Left lobe of liver (tissue), 2 donors: ENCODE data around the gene PREX1. TPM values are rescaled to one million over a fixed set of nuclear protein-coding genes. Genes with fewer than 3 reads are reported as not detected.

Source experiments
- ATAC-seq: fragments of 200-7000 bp; cut with Tn5 transposase; one replicate; pipeline ENCODE4 v1.9.1; 2020; ENCODE audit warnings: mild to moderate bottlenecking, moderate library complexity
- DNase-seq: peaks from one replicate; pipeline ENCODE4 v3.0.0-alpha.2; 2020; ENCODE audit warnings: low spot score
- total RNA-seq: library from RNA; stranded (reverse); gene quantifications from one replicate; pipeline ENCODE4 v1.2.1, GENCODE V29; 2021
- donor health status: DM: no; HTN: no; CAD: no; lungs with moderate emphysema.
- donor health status: DM: no; HTN: yes; CAD: no.

Gene PREX1
- total RNA-seq, 1 donor from 2014 or later: 5.8 TPM

- DNase-seq (no peak), ATAC-seq (peak; percentile 52)
These were observed 30.4 kb downstream of the PREX1 start for GRCh38 chr20:48797275-48797825.

DNA sequence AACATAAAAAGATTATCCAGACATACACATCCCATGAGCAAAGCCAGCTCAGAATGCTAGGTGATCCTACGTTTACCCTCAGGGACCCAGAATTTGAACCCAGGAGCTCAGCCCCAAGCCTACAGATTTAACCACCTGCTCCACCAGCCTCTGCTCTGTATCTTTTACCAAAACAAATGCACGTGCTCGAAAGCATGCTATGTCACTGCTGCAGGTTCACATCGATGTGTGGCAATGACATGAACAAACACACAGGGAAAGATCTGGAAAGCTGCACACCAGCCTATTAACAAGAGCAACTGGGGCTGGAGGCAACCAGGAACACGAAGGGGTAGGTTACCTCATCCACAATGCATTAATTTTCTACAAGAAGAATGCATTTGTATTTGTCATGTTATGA lies 32.1 kb downstream of the PREX1 start:
- DNase-seq: no peak
- no peak for ATAC-seq

GRCh38 chr20:48794816-48795457 lies 32.9 kb downstream of the PREX1 start:
- no peak for ATAC-seq
- no peak for DNase-seq

DNA sequence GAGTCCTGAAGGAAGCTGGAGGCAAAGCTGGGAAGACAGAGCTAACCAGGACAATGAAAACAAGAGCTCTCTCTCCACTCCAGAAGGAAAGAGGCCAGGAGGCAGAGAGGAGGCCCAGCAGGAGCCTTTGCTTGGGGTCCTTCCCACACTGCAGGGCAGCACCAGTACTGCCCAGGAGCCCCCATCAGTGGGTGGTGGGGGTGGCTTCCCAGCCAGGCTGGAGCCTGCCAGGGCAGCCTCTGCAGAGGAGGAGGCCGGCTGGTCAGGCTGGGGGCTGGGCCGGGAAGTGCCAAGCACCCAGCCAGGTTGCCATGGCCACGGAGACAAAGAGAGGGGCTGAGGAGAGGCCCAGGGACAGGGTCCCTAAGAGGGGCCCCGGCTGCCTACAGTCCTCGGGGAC lies 33.4 kb downstream of the PREX1 start:
- no peak for DNase-seq
- ATAC-seq: no peak

DNA sequence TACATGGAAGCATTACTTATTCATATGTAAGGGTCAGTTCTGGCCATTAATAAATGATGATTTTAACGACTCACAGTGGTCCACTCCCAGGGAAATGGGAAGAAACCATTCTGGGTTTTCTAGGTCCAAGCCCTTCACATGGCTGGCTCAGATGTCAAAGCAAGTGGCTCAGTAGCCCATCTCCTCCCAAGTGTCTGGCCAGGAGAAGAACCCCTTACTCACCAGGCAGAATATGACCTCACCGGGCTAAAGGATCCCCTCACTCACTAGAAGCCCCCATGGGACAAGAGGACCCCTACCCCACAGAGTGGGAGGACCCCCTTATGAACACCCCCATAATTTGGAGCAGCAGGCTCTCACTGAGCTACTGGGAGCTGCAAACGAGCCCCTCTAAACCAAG lies 34.0 kb downstream of the PREX1 start:
- ATAC-seq: no peak

DNA sequence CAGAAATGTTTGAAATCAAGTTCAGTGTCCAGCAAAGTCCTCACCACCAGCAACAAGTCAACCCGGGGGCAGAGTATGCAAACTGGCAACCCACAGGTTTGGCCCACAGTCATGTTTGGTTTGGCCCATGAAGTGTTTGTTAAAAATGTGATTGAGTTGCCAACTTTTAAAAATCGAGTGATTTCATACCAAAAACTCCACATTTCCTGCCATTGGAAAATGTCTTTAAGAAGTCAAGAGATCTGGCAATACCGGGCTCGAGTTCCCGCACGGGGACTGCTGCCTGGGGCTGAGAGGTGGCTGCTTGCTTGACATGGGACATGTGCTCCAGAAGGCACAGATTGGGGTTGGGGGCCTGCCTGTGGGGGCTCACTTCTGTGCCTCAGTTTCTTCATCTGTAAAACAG lies 36.1 kb downstream of the PREX1 start:
- peak; percentile 81 for DNase-seq
- ATAC-seq: peak; percentile 85

More for the DNA sequence above, 34.0 kb downstream of the PREX1 start:
- no peak for DNase-seq

DNA sequence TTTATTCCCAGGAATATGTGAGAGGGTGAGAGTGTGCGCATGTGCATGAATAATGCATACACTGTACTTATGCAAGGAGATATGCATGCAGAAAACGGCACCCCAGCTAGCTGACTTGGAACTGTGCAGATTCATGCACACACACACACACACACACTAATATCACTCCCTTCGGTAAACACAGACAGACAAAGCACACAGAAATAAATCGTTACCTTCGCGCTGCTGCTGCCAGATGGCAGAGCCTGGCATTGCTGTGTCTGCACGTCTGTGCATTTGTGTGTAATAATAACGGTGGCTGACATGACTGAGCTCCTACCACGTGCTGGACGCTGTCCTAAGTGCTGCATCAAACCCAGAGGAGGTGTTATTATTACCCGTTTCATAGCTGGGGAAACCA lies 36.8 kb downstream of the PREX1 start:
- DNase-seq (peak; percentile 82), ATAC-seq (peak; percentile 91)

DNA sequence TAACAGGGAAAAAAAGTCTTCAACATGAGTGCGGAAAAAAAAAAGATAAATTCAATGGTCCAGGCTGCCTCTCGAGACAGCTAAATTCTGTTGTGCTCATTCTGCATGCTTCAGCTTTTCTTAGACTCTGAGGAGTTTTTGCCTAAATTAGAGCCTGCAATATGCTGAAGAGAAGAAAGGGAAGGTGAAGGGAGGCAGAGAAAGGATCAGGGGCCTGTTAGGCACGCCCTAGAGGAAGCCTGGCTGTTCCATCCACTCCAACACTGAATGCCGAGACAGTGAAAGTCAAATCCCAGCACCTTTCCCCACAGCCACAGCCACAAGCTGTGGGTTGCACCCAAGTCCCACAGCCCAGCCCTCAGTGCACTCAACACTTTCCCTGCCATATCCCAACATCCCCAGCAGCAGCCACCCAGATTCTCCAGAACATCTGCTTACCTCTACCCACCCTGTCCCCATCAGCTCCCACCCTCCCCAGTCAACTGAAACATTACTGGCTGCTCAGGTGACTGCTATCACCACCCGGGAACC lies 37.3 kb downstream of the PREX1 start:
- DNase-seq (no peak), ATAC-seq (peak; percentile 5)

GRCh38 chr20:48789781-48790472 lies 37.9 kb downstream of the PREX1 start:
- DNase-seq: no peak
- ATAC-seq: no peak

DNA sequence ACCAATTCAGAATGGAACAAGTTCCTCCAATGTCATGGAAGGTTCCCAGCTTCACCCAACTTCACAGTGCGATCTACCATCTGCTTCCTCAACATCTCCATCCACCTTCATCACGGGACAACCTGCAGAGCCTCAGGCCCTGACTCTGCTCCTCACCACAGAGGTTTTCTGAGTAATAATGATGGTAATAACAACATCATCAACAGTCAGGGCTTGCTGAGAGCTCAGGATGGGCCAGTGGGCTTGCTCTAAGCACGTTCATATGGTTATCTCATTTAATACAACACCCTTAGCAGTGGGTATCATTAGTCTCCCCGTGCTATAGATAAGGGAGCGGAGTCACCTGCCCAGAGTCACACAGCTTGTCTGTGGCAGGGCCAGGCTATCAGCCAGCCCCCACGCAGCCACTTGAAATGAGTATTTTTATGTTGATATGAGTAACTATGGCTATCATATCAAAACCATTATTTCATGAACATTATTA lies 38.6 kb downstream of the PREX1 start:
- ATAC-seq (no peak), DNase-seq (no peak)

DNA sequence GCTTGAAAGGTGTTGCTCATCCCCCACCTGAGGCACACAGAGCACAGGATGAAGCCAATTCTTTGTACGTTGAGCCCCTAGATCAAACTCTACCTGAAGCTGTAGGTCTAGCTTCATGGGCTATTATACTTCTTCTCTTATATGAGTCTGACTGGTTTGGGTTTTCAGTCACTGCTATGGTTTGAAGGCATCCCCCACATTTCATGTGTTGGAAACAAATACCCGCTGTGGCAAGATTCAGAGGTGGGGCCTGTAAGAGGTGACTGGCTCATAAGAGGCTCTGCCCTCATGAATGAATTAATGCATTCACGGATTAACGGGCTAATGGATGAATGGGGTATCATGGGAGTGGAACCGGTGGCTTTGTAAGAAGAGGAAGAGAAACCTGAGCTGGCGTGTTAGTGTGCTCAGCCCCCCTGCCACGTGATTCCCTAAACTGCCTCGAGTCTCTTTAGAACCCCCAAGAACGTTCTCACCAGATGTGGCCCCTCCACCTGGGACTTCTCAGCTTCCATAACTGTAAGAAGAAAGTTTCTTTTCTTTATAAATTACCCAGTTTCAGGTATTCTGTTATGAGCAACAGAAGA lies 39.2 kb downstream of the PREX1 start:
- no peak for ATAC-seq

GRCh38 chr20:48787861-48788375 lies 39.9 kb downstream of the PREX1 start:
- ATAC-seq (no peak), DNase-seq (no peak)

More for the DNA sequence above, 39.2 kb downstream of the PREX1 start:
- DNase-seq: no peak

GRCh38 chr20:48786951-48787705 lies 40.7 kb downstream of the PREX1 start:
- no peak for ATAC-seq
- DNase-seq: no peak

DNA sequence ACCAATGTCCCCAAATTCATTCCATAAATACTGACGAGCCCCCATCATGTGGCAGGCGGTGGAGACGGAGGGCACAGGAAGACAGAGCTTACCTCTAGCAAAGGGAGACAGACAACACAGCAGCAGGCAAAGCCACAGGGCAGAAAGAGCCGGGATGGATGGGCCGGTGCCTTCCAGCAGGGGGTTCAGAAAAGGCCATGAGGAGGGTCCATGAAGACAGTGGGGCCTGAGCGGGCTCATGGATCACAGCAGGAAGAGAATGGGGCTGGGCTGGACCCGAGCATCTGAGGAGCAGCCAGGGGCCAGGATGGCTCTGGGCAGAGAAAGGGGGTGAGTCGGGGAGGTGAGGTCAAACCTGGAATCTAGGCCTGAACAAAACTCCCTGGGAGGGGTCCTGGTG lies 42.0 kb downstream of the PREX1 start:
- ATAC-seq: no peak
- no peak for DNase-seq

DNA sequence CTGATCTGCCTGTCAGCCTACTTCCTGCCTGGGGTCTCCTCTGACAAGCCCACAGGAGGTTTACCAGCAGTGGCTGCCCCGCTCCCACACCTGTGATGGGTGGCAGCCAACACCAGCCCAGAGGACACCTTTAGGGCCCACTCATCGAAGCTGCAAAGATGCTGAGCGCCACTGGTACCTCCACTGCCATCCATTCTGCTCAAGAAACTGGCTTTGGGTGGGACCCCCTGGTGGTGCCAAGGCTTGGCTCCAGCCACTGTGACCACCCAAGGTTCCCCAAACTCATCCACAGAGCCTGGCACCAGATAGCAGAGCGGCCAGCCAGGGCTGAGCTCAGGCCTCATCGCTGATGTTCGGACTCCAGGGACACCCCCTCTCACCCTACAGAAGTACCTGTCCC lies 42.5 kb downstream of the PREX1 start:
- no peak for ATAC-seq
- DNase-seq: no peak

DNA sequence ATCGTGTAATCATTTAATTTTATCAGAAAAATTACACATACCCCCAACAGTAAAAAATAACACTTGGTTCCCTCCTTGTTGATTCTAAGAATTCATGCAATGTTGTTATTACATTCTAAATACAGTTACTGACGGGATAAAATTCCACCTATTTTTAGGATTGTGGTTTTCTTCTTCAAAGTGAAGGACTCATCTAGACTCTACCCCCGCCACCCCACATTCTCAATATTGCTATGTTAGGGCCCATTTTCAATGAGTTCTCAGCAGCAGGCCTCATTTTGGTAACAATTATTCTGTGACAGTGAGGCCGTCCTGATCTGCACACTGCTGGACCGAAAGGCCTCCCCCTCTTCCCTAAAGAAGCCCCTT lies 43.5 kb downstream of the PREX1 start:
- DNase-seq (no peak), ATAC-seq (no peak)

DNA sequence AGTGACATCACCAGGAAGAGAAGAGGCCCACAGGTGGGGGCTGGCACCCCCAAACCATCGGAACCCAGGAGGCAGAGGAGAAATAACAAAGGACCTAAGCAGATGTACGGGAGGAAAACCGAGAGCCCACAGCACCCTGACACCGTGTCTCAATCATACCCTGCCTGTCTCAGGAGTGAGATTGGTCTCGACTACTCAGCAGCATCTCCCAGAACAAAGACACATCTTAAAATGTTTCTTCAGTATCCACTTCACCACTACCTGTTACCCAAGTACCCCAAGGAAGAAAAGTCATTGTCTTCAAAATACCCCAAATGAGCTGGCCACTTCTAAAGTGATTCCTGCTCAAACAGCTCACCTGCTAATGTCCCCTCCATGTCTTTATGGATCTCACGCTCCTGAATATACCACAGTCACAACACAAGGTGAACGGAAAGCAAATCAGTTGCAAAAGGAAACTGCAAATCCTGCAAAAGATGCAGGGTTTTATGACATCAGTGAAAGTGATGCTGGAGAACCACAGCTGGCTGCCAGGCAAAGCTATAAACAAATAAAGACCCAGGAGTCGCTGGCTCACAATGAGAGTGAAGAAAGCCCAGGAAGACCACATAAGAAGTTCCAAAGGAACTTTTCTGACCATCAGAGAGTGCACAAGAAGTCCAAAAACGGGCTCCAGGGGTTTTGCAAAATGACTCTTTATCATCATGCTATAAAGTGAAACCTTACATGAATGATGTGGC lies 44.1 kb downstream of the PREX1 start:
- no peak for DNase-seq
- ATAC-seq: no peak

DNA sequence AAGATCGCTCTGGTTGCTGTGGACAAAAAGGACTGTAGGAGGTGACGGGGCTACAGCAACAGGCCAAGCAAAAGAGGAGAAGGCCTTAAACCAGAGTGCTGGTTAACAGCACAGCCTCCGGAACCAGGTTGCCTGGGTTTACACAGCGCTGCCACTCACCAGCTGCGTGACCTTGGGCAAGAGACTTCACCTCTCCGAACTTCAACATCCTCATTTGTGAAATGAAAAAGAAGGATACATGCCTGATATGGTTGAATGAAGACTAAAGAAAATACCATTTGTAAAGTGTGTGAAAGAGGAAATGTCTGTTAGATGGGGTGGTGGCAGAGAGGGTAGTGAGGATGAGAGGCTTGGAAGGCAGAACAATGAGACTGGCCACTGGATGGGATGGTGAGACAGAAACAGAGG lies 44.9 kb downstream of the PREX1 start:
- ATAC-seq (no peak), DNase-seq (no peak)

DNA sequence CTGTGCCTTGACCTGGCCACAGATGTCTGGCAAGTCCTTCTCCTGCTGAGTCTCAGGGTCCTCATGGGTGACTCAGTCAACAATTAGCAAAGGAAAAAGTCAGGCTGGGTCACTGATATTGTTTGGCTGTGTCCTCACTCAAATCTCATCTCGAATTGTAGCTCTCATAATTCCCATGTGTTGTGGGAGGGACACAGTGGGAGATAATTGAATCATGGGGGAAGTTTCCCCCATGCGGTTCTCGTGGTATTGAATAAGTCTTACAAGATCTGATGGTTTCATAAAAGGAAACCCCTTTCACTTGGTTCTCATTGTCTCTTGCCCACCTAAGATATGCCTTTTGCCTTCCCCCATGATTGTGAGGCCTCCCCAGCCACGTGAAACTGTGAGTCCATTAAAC lies 45.7 kb downstream of the PREX1 start:
- DNase-seq (no peak), ATAC-seq (no peak)

GRCh38 chr20:48781634-48782033 lies 46.2 kb downstream of the PREX1 start:
- DNase-seq (no peak), ATAC-seq (no peak)
